HepG2 (cell line): Measurements from ENCODE around the gene HEYL. TPM values are rescaled to one million over a fixed set of nuclear protein-coding genes. Genes with fewer than 3 reads are reported as not detected.

Experiments
- ATAC-seq: fragments of 200-7000 bp; cut with Tn5 transposase; 3 replicates; pipeline ENCODE4 v1.9.1; 2020; ENCODE audit warnings: mild to moderate bottlenecking, moderate library complexity
- BruUV-seq: library from RNA; stranded (reverse); fragments of 400-500 nt; replicated peaks from 2 replicates; lab custom pipeline; 2021; lab: Mats Ljungman, UMichigan
- CTCF ChIA-PET: fragments of 300-600 bp; formaldehyde crosslinking; extraction: SDS; loops from one replicate; lab custom pipeline; 2021; ENCODE audit warnings: low total read pairs, inconsistent platforms, low intra/inter-chr PET ratio; lab: Yijun Ruan, JAX
- POLR2A ChIA-PET: fragments of 350-600 bp; sonication (Branson Sonifier 250); formaldehyde crosslinking; loops from one replicate; lab custom pipeline; 2020; ENCODE audit warnings: antibody characterized with exemption, inconsistent platforms; lab: Yijun Ruan, JAX
- DNase-seq: peaks from one replicate; pipeline ENCODE4 v3.0.0-alpha.2; 2015; ENCODE audit warnings: low spot score
- FAIRE-seq: peaks from 3 replicates; lab custom pipeline; 2011; peaks lifted over from hg19 to GRCh38; lab: Jason Lieb, UNC
- H2AFZ ChIP-seq: one replicate; pipeline ENCODE4 v1.6.1; 2011; ENCODE audit warnings: low read length, inconsistent platforms
- H3K27ac ChIP-seq: fragments of 300-600 bp; 3 replicates; pipeline ENCODE4 v1.8.0; 2011; ENCODE audit warnings: mixed run types, mild to moderate bottlenecking, mixed read lengths, low read length, inconsistent platforms; ENCODE audit not compliant: insufficient read depth; ENCODE audit errors: extremely low read length
- H3K27me3 ChIP-seq, 2 experiments: fragments of 200-600 bp in 1 of 2; 2 replicates in 1 of 2; 3 replicates in 1 of 2; pipeline versions ENCODE4 v1.6.0 to v1.8.0; 2011; ENCODE audit warnings: low read length in 2 of 2, mild to moderate bottlenecking in 2 of 2, moderate library complexity in 2 of 2, inconsistent platforms in 1 of 2; ENCODE audit not compliant: insufficient read depth in 2 of 2, control insufficient read depth in 1 of 2
- H3K36me3 ChIP-seq, 2 experiments: fragments of 200-600 bp in 1 of 2; replicated peaks in 1 of 2; 2 replicates in 1 of 2; 3 replicates in 1 of 2; pipeline versions ENCODE4 v1.5.1 to v1.8.0; 2011; ENCODE audit warnings: low read length in 2 of 2, inconsistent platforms in 1 of 2; ENCODE audit not compliant: insufficient read depth in 2 of 2, control insufficient read depth in 1 of 2
- H3K4me1 ChIP-seq: 2 replicates; pipeline ENCODE4 v1.5.1; 2012; ENCODE audit warnings: low read length, inconsistent platforms; ENCODE audit not compliant: insufficient read depth
- H3K4me2 ChIP-seq: 2 replicates; pipeline ENCODE4 v1.6.0; 2011; ENCODE audit warnings: low read depth, low read length, inconsistent platforms
- H3K4me3 ChIP-seq, 3 experiments: fragments of 200-600 bp in 1 of 3; sonication (generic), shearing (Covaris generic) in 1 of 3; replicated peaks in 1 of 3; 2 replicates each; pipeline ENCODE4 v1.5.1; 2011 to 2016; ENCODE audit warnings: low read length in 3 of 3, inconsistent platforms in 2 of 3, low read depth in 2 of 3, mild to moderate bottlenecking in 2 of 3, control low read depth in 1 of 3, mixed read lengths in 1 of 3; ENCODE audit not compliant: insufficient read depth in 1 of 3
- H3K79me2 ChIP-seq: one replicate; pipeline ENCODE4 v1.6.1; 2011; ENCODE audit warnings: low read length, inconsistent platforms; ENCODE audit not compliant: insufficient read depth
- H3K9ac ChIP-seq: 2 replicates; pipeline ENCODE4 v1.6.0; 2011; ENCODE audit warnings: mild to moderate bottlenecking, low read depth, low read length, inconsistent platforms; ENCODE audit not compliant: insufficient read depth
- H3K9me3 ChIP-seq: 2 replicates; pipeline ENCODE4 v1.5.1; 2012; ENCODE audit warnings: mild to moderate bottlenecking, low read length
- H4K20me1 ChIP-seq: 2 replicates; pipeline ENCODE4 v1.6.0; 2011; ENCODE audit warnings: inconsistent platforms, mild to moderate bottlenecking, low read length, moderate library complexity; ENCODE audit not compliant: insufficient read depth
- ATM ChIP-seq: fragments of 450-650 bp; IDR thresholded peaks from 2 replicates; pipeline ENCODE4 v1.7.1; 2017; ENCODE audit warnings: mild to moderate bottlenecking, borderline replicate concordance
- KDM4B ChIP-seq: sonication (generic); formaldehyde crosslinking; IDR thresholded peaks from 2 replicates; pipeline ENCODE4 v1.4.0; 2020; ENCODE audit warnings: missing genetic modification reagents
- SAFB2 ChIP-seq: sonication (generic); formaldehyde crosslinking; IDR thresholded peaks from 2 replicates; pipeline ENCODE4 v1.5.1; 2020; ENCODE audit warnings: missing genetic modification reagents, low read depth, mild to moderate bottlenecking, borderline replicate concordance
- TOE1 ChIP-seq: sonication (generic); formaldehyde crosslinking; IDR thresholded peaks from 2 replicates; pipeline ENCODE4 v1.4.0; 2020; ENCODE audit warnings: mild to moderate bottlenecking, missing genetic modification reagents
- ZBTB21 ChIP-seq: sonication (generic); formaldehyde crosslinking; IDR thresholded peaks from 2 replicates; pipeline ENCODE4 v1.4.0; 2020; ENCODE audit warnings: missing genetic modification reagents
- ZBTB34 ChIP-seq: sonication (generic); formaldehyde crosslinking; IDR thresholded peaks from 2 replicates; pipeline ENCODE4 v1.8.0; 2022; ENCODE audit warnings: mild to moderate bottlenecking, missing genetic modification reagents
- ZFAT ChIP-seq: sonication (generic); formaldehyde crosslinking; conservative IDR thresholded peaks from 2 replicates; pipeline ENCODE4 v1.8.1; 2023; ENCODE audit warnings: missing genetic modification reagents, inconsistent platforms
- WGBS: methylation state at CpG from one replicate; pipeline ENCODE4 v1.1.6; 2017; ENCODE audit warnings: low lambda C conversion rate; 5-methylcytosine and 5-hydroxymethylcytosine counted together
- in situ Hi-C: cut with HindIII; loops from 2 replicates; pipeline ENCODE4 v1.10.0; 2017; ENCODE audit warnings: low pct_unique_long_range_greater_than_20kb; ENCODE audit not compliant: extremely low pct_ligation_motif_present
- intact Hi-C: fragments of 100-400 bp; cut with micrococcal nuclease; formaldehyde crosslinking; loops from one replicate; pipeline ENCODE4 v1.10.0; 2022; ENCODE audit not compliant: unreplicated experiment
- polyA plus RNA-seq, 8 experiments: library from polyadenylated mRNA; depleted of rRNA in 3 of 8; stranded (reverse) in 7 of 8; unstranded in 1 of 8; fragments of >200 nt; fragmentation: Illumina TruSeq in 4 of 8; extraction: Trizol in 4 of 8; gene quantifications; 2 replicates each; pipeline versions ENCODE4 v1.2.1 to v1.2.3, GENCODE V29; 2011 to 2016; ENCODE audit warnings: low read depth in 4 of 8, missing spikeins in 1 of 8, mixed read lengths in 1 of 8; ENCODE audit not compliant: insufficient read depth in 1 of 8
- total RNA-seq, 5 experiments: library from RNA; depleted of rRNA; stranded (reverse); fragments of >200 nt; fragmentation: Illumina TruSeq; extraction: Trizol; gene quantifications; 2 replicates each; pipeline ENCODE4 v1.2.3, GENCODE V29; 2016; ENCODE audit warnings: low read depth in 1 of 5

HEYL gene
- total and polyA plus RNA-seq, 2 of the 13 experiments (the other 11 are each of a cell fraction or from before 2014, with no cell fraction given) = 0.03 to 0.04 TPM

GRCh38 chr1:39683591-39684312 lies 44.3 kb upstream of the HEYL start:
- ATAC-seq = no peak
- Histone ChIP-seq H3K79me2 (no peaks in the 10 kb centered on the region), H2AFZ (no peak overlapping the region), H4K20me1 (0 out of 2 replicates have a peak, but pooled peaks cover 2% of the 10 kb centered on the region), H3K27ac (no peak overlapping the region), H3K27me3 (peaks cover 2 to 54% of the 10 kb centered on the region in 2 experiments), H3K36me3 (no peaks in the 10 kb centered on the region), H3K4me1 (no peaks in the 10 kb centered on the region), H3K4me2 (no peak overlapping the region), H3K9ac (no peak overlapping the region), H3K4me3 (no peak overlapping the region)
- 46% methylated on average over 17 of the region's 62 CpGs for WGBS
- no peak for FAIRE-seq
- DNase-seq = no peak
- intact Hi-C loops = no loop called here
- no TSS peak for BruUV-seq
- CTCF ChIA-PET = no interaction called here
- no peak for TF ChIP-seq SAFB2
- TF ChIP-seq KDM4B (CRISPR knock-in tag) = no peak
- no peak for TF ChIP-seq ZBTB21 (CRISPR knock-in tag)
- no peak for TF ChIP-seq ATM
- TF ChIP-seq, all 625 proteins: peak for 0
- in situ Hi-C loops = no loop called here
- no peaks in the 10 kb centered on the region for H3K9me3 ChIP-seq
- POLR2A ChIA-PET = no interaction called here

GRCh38 chr1:39681999-39682398 lies 42.6 kb upstream of the HEYL start:
- intact Hi-C loops (no loop called here), in situ Hi-C loops (no loop called here)
- Histone ChIP-seq H2AFZ (no peak overlapping the region), H3K4me1 (no peaks in the 10 kb centered on the region), H3K9me3 (no peaks in the 10 kb centered on the region), H3K4me2 (no peak overlapping the region), H3K4me3 (no peak overlapping the region), H3K27me3 (peaks cover 0 to 48% of the 10 kb centered on the region in 2 experiments; a peak in 4 of 5 replicates), H3K27ac (no peak overlapping the region), H3K79me2 (no peaks in the 10 kb centered on the region), H3K9ac (no peak overlapping the region), H3K36me3 (no peaks in the 10 kb centered on the region), H4K20me1 (0 out of 2 replicates have a peak, but pooled peaks cover 2% of the 10 kb centered on the region)
- TF ChIP-seq ZFAT (no peak), ZBTB34 (CRISPR knock-in tag) (no peak), TOE1 (CRISPR knock-in tag) (no peak)
- no peak for ATAC-seq
- no TSS peak for BruUV-seq
- DNase-seq = no peak
- POLR2A ChIA-PET = no interaction called here
- CTCF ChIA-PET = no interaction called here
- 0% methylated on average over 1 of the region's 1 CpG for WGBS
- no peak for FAIRE-seq
